ENCODE results near the gene CPED1. TPM values are rescaled to one million over a fixed set of nuclear protein-coding genes. Genes with fewer than 3 reads are reported as not detected.
"Not testable (repeated sequence)": the region's sequence is repeated elsewhere in the genome, so short reads cannot be mapped to it uniquely, and the experiment has no call there.

The CPED1 gene
- total RNA-seq, 2 experiments from 2014 or later = 0.17 TPM; not detected in 1

DNA sequence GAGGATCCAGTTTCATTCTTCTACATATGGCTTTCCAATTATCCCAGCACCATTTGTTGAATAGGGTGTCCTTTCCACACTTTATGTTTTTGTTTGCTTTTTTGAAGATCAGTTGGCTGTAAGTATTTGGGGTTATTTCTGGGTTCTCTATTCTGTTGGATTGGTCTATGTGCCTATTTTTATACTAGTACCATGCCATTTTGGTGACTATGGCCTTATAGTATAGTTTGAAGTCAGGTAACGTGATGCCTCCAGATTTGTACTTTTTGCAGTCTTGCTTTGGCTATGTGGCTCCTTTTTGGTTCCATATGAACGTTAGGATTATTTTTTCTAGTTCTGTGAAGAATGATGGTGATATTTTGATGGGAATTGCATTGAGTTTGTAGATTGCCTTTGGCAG is 48.8 kb downstream of the CPED1 start:
- CTCF ChIA-PET; H3K9me3 Mint-ChIP-seq; H3K4me1 Mint-ChIP-seq; H3K27me3 Mint-ChIP-seq; DNase-seq; H3K27ac Mint-ChIP-seq; H3K4me3 Mint-ChIP-seq; POLR2A ChIA-PET; H3K36me3 Mint-ChIP-seq (ENCODE audit: low read depth): not testable (repeated sequence)

GRCh38 chr7:121037957-121038716 is 49.6 kb downstream of the CPED1 start:
- no peak for DNase-seq
- Mint-ChIP-seq H3K36me3 (ENCODE audit: low read depth) (no peaks in the 10 kb centered on the region), H3K27me3 (peaks cover 3% of the 10 kb centered on the region), H3K4me3 (no peak overlapping the region), H3K9me3 (no peaks in the 10 kb centered on the region), H3K27ac (no peak overlapping the region), H3K4me1 (no peaks in the 10 kb centered on the region)
- ChIA-PET POLR2A (no interaction called here), CTCF (no interaction called here)

- ChIA-PET CTCF (no interaction called here), POLR2A (no interaction called here)
- no peak overlapping the region for H3K4me3 Mint-ChIP-seq
- no peak overlapping the region for H3K27ac Mint-ChIP-seq
- H3K27me3 Mint-ChIP-seq = peaks cover 5% of the 10 kb centered on the region
- H3K4me1 Mint-ChIP-seq = no peaks in the 10 kb centered on the region
- DNase-seq = no peak
- no peaks in the 10 kb centered on the region for H3K36me3 Mint-ChIP-seq (ENCODE audit: low read depth)
- no peaks in the 10 kb centered on the region for H3K9me3 Mint-ChIP-seq
These were observed 50.4 kb downstream of the CPED1 start for GRCh38 chr7:121038717-121039509.

DNA sequence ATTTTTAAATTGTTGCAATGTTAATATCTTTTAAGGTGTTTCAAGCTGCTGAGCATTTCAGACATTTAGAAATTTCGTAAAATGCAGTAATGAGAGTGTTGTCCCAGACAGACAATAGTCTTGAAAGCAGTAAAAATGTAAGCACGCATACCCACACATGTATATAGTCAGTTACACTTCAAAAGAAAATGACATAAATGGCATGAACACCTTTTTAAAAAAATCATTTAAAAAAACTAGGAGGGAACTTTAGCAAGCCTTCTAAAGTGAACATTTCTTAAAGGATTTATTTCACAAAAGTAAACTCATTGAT is 51.0 kb downstream of the CPED1 start:
- no peak for DNase-seq
- H3K36me3 Mint-ChIP-seq (ENCODE audit: low read depth) = no peaks in the 10 kb centered on the region
- ChIA-PET CTCF (no interaction called here), POLR2A (no interaction called here)
- H3K27me3 Mint-ChIP-seq = peaks cover 5% of the 10 kb centered on the region
- no peaks in the 10 kb centered on the region for H3K4me1 Mint-ChIP-seq
- no peak overlapping the region for H3K4me3 Mint-ChIP-seq
- H3K9me3 Mint-ChIP-seq = no peaks in the 10 kb centered on the region
- no peak overlapping the region for H3K27ac Mint-ChIP-seq

- Mint-ChIP-seq H3K27ac (no peak overlapping the region), H3K27me3 (peaks cover 5% of the 10 kb centered on the region), H3K36me3 (ENCODE audit: low read depth) (no peaks in the 10 kb centered on the region), H3K4me3 (no peak overlapping the region), H3K4me1 (no peaks in the 10 kb centered on the region), H3K9me3 (no peaks in the 10 kb centered on the region)
- ChIA-PET POLR2A (no interaction called here), CTCF (no interaction called here)
- no peak for DNase-seq
These were observed 51.5 kb downstream of the CPED1 start for GRCh38 chr7:121039994-121040393.

GRCh38 chr7:121041516-121042148 is 53.1 kb downstream of the CPED1 start:
- POLR2A ChIA-PET = no interaction called here
- CTCF ChIA-PET = interaction anchor here (0.6 kb wide), 1 partner anchor 30 kb away, joined by 5 read pairs; no protein-coding TSS in a partner anchor
- DNase-seq = no peak
- H3K9me3 Mint-ChIP-seq = no peaks in the 10 kb centered on the region
- H3K4me3 Mint-ChIP-seq = no peak overlapping the region
- no peak overlapping the region for H3K27ac Mint-ChIP-seq
- H3K4me1 Mint-ChIP-seq = no peaks in the 10 kb centered on the region
- peaks cover 5% of the 10 kb centered on the region for H3K27me3 Mint-ChIP-seq
- H3K36me3 Mint-ChIP-seq (ENCODE audit: low read depth) = no peaks in the 10 kb centered on the region

DNA sequence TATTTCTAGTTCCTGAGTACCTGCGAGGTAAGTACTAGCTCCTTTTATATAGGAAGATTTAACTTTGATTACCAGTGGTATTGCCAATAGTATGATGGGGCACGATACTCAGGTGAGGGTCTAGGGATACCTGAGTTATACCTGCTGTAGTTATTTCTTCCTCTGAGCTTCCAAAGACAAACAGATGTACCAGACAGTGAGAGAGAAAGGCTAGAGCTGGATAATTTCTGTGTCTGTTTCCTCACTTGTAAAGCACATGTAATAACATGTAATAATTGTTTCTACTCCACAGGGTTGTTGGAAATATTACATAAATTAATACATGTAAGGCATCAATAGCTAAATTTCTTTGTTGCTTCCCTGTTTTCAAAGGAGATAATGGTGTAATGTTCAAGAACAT is 53.7 kb downstream of the CPED1 start:
- H3K27ac Mint-ChIP-seq = no peak overlapping the region
- POLR2A ChIA-PET = no interaction called here
- H3K36me3 Mint-ChIP-seq (ENCODE audit: low read depth) = no peaks in the 10 kb centered on the region
- no peak for DNase-seq
- CTCF ChIA-PET = no interaction called here
- H3K27me3 Mint-ChIP-seq = peaks cover 5% of the 10 kb centered on the region
- H3K9me3 Mint-ChIP-seq = no peaks in the 10 kb centered on the region
- H3K4me3 Mint-ChIP-seq = no peak overlapping the region
- H3K4me1 Mint-ChIP-seq = no peaks in the 10 kb centered on the region

DNA sequence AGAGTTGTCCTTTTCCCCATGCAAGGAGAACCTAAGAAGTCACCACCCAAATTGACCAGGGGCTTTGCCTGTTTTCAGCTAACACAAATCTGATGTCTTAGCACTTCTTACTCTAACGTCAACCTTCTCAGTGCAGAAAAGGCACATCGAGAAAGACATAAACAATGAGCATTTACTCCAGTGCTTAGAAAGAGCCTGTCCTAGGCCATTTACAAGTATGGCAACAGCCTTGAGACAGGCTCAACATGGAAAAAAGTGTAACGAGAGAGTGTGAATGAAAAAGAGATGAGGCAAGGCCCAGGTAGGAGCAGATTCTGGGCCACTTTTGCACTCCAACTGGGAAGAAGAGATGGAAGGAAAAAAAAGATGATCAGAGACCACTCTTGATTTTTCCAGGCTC is 54.4 kb downstream of the CPED1 start:
- ChIA-PET POLR2A (no interaction called here), CTCF (no interaction called here)
- Mint-ChIP-seq H3K9me3 (no peaks in the 10 kb centered on the region), H3K4me3 (no peak overlapping the region), H3K27ac (no peak overlapping the region), H3K36me3 (ENCODE audit: low read depth) (no peaks in the 10 kb centered on the region), H3K27me3 (peaks cover 6% of the 10 kb centered on the region), H3K4me1 (no peaks in the 10 kb centered on the region)
- DNase-seq = no peak

DNA sequence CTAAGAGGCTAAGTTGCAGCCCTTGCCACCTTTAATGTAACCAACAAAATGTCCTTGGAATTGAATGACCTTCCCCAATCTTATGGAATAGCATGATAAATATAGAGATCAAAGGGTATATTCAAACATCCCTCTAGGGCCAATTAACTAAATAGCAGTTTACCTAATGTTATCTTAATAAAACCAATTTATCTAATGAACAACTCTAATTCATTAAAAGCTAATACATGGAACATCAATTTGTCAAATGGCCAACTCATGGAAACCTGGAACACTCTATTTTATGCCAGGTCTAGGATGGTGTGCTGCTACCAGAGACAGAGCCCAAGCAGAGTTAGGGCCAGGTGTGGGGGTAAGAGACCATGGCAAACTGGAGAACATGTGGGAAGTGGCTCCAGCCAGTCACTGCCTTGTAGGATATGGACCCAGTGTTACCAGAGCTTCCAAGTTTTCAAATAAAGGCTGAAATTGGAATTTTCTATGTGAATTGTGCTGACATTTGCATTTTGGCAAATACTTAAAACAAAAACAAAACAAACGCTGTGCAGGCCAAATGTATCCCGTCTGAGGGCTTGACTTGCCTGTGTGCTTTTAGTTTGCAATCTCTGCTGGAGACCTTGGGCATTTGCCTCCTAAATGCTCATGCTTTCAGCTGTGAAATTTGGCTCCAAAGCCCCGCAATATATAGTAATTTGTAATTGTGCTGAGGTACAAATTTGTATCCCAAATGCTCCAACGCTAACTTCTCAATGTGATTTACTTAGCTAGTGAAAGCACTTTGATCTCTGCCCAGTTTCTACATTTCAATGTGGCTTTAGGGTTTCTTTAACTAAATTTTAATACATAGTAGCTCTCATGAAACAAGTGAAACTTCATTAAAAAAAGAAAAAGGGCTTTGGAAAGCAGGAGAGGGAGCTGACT is 55.1 kb downstream of the CPED1 start:
- Mint-ChIP-seq H3K9me3 (no peaks in the 10 kb centered on the region), H3K4me3 (no peak overlapping the region), H3K4me1 (no peaks in the 10 kb centered on the region), H3K27ac (no peak overlapping the region), H3K36me3 (ENCODE audit: low read depth) (no peaks in the 10 kb centered on the region), H3K27me3 (peaks cover 5% of the 10 kb centered on the region)
- POLR2A ChIA-PET = no interaction called here
- no peak for DNase-seq
- CTCF ChIA-PET = no interaction called here

GRCh38 chr7:121045090-121045489 is 56.6 kb downstream of the CPED1 start:
- no peak overlapping the region for H3K4me3 Mint-ChIP-seq
- H3K36me3 Mint-ChIP-seq (ENCODE audit: low read depth) = no peaks in the 10 kb centered on the region
- peaks cover 5% of the 10 kb centered on the region for H3K27me3 Mint-ChIP-seq
- POLR2A ChIA-PET = no interaction called here
- DNase-seq = no peak
- CTCF ChIA-PET = no interaction called here
- no peak overlapping the region for H3K27ac Mint-ChIP-seq
- H3K9me3 Mint-ChIP-seq = no peaks in the 10 kb centered on the region
- H3K4me1 Mint-ChIP-seq = no peaks in the 10 kb centered on the region

GRCh38 chr7:121046009-121046408 is 57.5 kb downstream of the CPED1 start:
- H3K9me3 Mint-ChIP-seq = no peaks in the 10 kb centered on the region
- peaks cover 5% of the 10 kb centered on the region for H3K27me3 Mint-ChIP-seq
- H3K4me3 Mint-ChIP-seq = no peak overlapping the region
- H3K4me1 Mint-ChIP-seq = no peaks in the 10 kb centered on the region
- no peak overlapping the region for H3K27ac Mint-ChIP-seq
- DNase-seq = no peak
- ChIA-PET CTCF (no interaction called here), POLR2A (no interaction called here)
- no peaks in the 10 kb centered on the region for H3K36me3 Mint-ChIP-seq (ENCODE audit: low read depth)

DNA sequence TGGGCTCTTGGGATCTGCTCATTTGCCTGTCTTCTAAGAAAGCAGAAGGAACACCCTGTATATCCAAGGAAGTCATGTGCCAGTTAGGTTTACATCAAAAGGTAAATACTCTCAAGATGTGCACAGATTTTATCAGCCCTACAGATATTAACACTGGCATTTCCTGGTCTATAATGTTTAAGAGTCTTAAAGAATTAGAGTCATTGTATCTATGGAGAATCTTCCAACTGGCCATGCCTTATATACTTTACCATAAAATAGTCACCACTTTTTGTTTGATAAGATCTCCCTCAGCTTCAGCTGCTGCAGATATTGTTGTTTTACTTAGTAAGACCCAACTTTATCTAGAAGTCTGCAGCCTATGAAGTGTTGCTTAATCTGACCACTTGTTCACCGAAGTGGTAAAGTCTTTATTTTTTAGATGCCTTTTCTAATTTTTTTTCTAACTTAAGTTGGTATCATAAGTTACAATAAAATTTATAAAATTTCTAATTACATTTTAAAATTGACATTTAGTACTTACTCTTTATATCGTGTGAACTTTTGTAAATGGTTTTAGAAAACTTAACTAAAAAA is 58.5 kb downstream of the CPED1 start:
- no peaks in the 10 kb centered on the region for H3K36me3 Mint-ChIP-seq (ENCODE audit: low read depth)
- ChIA-PET CTCF (no interaction called here), POLR2A (no interaction called here)
- no peaks in the 10 kb centered on the region for H3K9me3 Mint-ChIP-seq
- no peak for DNase-seq
- peaks cover 5% of the 10 kb centered on the region for H3K27me3 Mint-ChIP-seq
- H3K4me3 Mint-ChIP-seq = no peak overlapping the region
- no peaks in the 10 kb centered on the region for H3K4me1 Mint-ChIP-seq
- no peak overlapping the region for H3K27ac Mint-ChIP-seq

GRCh38 chr7:121048195-121048594 is 59.7 kb downstream of the CPED1 start:
- H3K27me3 Mint-ChIP-seq = peaks cover 3% of the 10 kb centered on the region
- H3K9me3 Mint-ChIP-seq = no peaks in the 10 kb centered on the region
- POLR2A ChIA-PET = no interaction called here

More at GRCh38 chr7:121048195-121048594, 59.7 kb downstream of the CPED1 start:
- H3K36me3 Mint-ChIP-seq (ENCODE audit: low read depth) = no peaks in the 10 kb centered on the region
- H3K4me3 Mint-ChIP-seq = no peak overlapping the region
- no peaks in the 10 kb centered on the region for H3K4me1 Mint-ChIP-seq
- CTCF ChIA-PET = no interaction called here
- DNase-seq = no peak
- no peak overlapping the region for H3K27ac Mint-ChIP-seq
